HG02763 (cell line): Measurements from ENCODE around the gene LRIG1.

Experiments
- ATAC-seq: cut with Tn5 transposase; IDR thresholded peaks from one replicate; pipeline ENCODE4 v1.9.1; 2021; ENCODE audit warnings: mild to moderate bottlenecking, moderate library complexity; ENCODE audit not compliant: unreplicated experiment

LRIG1 gene, protein sequence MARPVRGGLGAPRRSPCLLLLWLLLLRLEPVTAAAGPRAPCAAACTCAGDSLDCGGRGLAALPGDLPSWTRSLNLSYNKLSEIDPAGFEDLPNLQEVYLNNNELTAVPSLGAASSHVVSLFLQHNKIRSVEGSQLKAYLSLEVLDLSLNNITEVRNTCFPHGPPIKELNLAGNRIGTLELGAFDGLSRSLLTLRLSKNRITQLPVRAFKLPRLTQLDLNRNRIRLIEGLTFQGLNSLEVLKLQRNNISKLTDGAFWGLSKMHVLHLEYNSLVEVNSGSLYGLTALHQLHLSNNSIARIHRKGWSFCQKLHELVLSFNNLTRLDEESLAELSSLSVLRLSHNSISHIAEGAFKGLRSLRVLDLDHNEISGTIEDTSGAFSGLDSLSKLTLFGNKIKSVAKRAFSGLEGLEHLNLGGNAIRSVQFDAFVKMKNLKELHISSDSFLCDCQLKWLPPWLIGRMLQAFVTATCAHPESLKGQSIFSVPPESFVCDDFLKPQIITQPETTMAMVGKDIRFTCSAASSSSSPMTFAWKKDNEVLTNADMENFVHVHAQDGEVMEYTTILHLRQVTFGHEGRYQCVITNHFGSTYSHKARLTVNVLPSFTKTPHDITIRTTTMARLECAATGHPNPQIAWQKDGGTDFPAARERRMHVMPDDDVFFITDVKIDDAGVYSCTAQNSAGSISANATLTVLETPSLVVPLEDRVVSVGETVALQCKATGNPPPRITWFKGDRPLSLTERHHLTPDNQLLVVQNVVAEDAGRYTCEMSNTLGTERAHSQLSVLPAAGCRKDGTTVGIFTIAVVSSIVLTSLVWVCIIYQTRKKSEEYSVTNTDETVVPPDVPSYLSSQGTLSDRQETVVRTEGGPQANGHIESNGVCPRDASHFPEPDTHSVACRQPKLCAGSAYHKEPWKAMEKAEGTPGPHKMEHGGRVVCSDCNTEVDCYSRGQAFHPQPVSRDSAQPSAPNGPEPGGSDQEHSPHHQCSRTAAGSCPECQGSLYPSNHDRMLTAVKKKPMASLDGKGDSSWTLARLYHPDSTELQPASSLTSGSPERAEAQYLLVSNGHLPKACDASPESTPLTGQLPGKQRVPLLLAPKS

DNA sequence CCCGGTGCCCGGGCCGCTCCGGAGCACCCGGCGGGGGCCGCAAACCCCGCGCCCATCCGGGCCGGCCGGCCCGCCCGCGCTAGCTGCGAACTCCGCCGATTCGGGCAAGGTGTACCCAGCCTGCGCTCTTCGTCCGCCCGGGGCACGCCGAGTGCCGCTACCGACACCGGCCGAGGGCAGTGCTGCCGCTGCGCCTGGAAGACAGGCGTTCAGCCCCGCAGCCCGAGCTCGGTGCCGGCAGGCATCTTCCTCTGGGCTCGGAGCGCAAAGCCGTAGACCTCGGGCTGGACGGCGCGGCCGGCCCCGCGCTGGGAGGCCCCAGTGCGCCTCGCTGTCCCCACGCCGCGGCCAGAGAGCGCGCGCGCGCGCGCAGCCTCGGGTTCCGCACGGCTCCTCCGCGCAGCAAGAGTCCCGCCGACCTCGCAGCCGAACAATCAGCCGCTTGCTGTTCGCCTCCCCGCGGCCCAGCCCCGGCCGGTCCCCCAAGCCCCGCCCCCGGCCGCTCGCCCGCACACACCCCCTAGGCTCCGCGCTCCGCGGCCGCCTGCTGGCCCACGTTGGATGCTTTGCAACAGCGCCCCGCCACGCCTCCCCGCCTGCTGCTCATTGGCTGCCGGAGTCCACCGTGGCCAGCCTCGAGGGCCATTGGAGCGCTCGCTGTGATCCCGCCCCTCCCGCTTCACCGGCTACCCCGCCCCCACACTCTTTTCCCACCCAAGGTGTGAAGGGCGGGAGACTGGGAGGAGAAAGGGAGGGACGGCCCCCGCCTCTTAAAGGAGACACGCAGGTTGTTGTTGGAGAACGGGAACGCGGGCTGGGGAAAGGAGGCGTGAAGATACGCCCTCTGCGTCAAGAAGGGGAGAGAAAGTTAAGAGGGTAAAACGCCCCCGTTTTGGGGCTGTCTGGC is at the start of gene LRIG1:
LRIG1 (minus strand) TSS at position 447 of the 907 bp plus-strand sequence. CDS start 615 bp downstream, outside the sequence.
- ATAC-seq: peak; percentile 96

DNA sequence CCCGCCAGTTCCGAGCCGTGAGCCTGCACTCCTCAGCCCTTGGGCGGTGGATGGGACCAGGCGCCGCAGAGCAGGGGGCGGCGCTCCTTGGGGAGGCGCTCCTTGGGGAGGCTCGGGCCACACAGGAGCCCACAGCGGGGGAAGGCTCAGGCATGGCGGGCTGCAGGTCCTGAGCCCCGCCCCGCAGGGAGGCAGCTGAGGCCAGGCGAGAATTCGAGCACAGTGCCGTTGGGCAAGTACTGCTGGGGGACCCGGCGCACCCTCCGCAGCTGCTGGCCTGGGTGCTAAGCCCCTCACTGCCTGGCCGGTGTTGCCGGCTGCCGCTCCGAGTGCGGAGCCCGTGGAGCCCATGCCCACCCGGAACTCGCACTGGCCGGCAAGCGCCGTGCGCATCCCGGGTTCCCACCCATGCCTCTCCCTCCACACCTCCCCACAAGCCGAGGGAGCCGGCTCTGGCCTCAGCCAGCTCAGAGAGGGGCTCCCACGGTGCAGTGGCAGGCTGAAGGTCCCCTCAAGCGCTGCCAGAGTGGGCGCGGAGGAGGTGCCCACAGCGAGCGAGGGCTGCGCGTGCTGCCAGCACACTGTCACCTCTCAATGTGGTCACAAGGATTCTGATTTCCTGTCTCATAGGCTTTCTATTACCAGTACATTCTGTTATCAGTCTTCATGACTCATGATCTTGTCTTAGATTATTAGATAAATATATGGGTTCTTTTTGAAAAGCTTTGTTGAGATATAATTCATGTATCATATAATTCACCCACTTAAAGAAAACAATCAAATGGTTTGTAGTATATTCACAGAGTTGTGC is 44.0 kb upstream of the LRIG1 start:
- ATAC-seq: no peak

DNA sequence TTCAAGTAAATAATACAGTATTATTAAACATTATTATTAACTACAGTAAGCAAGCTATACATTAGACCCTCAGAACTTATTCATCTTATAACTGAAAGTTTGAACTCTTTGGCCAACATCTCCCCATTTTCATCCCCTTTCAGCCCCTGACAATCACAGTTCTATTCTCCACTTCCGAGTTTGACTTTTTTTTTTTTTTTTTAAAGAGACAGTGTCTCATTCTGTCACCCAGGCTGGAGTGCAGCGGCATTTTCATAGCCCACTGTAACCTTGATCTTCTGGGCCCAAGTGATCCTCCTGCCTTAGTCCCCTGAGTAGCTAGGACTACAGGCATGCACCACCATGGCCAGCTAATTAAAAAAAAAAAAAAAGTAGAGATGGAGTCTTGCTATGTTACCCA is 41.3 kb upstream of the LRIG1 start:
- ATAC-seq: no peak

DNA sequence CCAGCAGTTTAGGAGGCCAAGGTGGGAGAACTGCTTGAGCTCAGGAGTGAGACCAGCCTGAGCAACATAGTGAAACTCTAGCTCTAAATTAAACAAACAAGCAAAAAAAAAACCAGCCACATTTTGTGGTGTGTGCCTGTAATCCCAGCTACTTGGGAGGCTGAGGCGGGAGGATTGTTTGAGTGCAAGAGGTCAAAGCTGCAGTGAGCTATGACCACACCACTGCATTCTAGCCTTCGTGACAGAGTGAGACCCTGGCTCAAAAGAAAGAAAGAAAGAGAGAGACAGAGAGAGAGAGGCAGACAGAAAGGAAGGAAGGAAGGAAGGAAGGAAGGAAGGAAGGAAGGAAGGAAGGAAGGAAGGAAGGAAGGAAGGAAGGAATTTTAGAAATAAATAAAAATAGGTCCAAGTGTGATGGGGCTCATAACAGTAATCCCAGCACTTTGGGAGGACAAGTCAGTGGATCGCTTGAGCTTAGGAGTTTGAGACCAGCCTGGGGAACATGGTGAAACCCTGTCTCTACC is 38.7 kb upstream of the LRIG1 start:
- no peak for ATAC-seq

DNA sequence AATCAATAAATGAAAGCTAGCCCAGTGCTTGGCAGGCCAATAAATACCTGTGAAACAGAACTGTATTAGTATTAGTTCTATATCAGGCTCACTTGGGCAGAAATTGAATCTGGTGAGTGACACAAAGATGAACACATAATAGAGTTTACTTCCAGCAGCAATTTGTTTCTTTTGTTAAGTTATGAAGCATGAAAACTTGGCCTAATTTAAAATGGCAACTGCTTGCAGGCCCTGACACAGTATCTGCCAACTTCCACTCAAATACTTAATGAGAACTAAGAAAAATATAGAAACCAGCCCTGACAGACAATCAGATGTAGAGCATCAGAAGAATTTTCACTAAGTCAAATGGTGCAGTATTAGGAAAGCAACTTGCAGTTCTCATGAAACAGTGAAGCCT is 37.6 kb upstream of the LRIG1 start:
- ATAC-seq: no peak

DNA sequence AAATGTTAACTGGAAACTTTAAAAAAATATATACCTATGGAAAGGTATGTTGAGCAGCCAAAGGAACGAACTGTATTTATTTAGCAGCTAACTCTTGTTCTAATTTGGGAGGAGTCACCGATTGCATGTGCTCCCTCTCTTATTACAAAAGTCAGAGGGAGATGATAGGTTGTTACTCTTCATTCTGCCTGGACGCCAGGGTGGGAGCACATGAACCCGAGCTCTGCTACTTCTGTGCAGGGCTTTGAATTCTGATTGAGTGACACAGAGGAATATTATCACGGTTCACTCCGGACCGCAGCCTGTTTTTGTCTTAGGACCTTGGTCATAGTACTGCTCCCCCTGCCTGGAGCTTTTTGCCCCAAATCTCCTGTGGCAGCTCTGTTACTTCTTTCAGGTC is 36.9 kb upstream of the LRIG1 start:
- ATAC-seq: no peak

DNA sequence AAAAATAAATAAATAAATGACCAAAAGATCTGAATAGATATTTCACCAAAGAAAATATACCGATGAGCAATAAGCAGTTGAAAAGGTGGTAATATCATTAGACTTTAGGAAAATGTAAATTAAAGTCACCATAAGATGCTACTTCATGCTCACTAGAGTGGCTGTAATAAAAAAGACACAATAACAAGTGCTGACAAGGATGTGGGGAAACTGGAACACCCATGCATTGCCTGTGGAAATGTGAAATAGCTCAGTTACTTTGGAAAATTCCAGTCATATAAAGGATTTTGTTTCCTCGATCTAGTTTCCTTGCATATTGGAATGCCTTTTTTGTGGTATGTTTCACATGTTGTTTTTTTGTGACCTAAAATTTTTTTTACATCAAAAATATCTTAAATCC is 36.0 kb upstream of the LRIG1 start:
- no peak for ATAC-seq

DNA sequence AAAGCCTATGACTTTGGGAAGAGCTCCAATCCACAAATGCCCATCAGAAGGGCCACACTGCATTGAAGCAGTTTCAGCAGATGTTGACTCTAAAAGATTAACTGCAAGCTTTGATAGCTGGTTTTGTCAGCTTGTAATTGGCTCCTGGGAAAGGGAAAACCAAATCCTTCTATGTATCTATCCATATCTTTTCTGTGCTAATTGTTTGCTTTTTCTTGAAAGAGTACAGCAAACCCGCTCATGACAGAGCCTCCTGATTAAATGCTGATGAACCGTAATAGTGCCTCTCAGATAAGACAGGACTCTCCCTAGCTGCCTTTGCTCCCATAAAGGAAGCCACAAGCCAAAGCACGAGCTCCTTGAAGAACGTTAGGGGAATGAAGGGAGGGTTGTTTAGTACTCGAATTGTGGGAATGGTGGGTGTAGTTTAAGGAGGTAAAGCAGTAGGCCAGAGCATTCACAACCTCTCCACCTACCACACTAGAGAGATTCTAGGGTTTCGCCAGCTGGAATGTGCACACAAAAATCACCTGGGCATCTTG is 33.6 kb upstream of the LRIG1 start:
- ATAC-seq: no peak

DNA sequence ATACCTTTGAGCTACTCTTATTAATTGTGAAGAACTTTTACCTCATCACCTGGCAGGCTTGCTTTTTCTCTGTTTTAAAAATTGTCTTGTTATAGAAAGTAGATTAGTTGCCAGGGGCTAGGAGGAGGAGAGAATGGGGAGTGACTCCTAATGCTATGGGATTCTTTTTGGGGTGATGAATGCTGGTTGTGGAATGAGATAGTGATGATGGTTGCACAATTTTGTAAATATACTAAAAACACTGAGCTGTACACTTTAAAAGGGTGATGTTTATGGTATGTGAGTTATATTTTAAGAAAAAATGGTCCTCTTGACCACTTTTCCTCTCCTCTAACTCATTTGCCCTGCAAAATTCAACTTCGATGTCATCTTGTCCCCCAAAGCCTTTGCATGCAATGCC is 31.8 kb upstream of the LRIG1 start:
- no peak for ATAC-seq

DNA sequence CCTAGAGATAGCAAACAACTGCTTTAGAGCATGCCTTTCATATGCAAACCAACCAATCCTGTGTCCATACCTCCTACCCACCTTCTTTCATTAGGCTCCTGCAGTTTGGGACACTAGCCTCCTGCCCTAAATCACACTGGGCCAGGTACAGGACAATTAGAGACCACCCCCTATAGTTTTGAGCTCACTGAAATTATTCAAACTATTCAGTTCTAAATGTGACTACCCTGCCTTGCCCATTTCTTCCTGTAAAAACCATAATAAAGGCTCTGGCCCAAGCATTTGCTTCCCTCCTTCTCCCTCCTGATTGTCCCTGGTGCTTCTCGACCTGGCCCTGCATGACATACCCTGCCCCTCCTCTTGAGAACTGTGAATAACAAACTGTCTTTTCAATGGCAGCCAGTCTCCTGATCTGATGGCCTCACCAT is 31.4 kb upstream of the LRIG1 start:
- ATAC-seq: no peak

DNA sequence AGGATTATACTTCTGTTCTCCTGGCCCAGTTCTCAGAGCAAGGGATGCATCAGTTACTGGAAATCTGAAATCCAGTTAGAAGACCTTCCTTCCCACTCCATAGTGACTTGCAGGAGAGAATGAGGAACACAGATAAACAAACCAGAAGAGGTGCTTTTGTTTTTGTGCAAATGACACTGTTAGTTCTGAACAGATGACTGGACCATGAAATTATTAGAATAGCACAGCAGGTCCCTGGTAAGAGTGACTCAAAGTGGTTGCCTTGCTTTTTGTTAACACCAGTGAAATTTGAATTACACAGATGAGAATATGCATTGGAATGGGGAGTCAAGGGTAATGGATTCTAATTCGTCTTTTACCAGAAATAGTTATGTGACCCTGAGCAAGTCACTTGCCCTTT is 30.4 kb upstream of the LRIG1 start:
- ATAC-seq: no peak

DNA sequence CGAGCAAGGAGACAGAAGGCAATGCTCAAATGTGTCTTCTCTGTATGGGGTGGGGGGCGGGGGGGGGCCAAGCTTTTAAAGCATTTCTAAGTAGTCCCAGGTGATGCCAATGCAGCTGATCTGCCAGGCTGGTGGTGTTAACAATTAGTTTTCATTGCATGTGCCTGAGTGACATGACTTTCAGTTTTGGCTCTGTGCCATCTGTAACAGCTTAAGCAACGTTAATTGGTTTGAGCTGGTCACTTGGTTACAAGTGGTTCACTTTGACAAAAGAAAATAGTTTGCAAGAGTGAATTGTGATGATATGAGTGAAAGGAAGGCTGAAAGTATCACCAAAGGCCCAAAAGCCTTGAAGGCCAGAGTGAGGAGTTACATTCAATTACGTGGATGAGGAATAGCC is 26.4 kb upstream of the LRIG1 start:
- no peak for ATAC-seq

DNA sequence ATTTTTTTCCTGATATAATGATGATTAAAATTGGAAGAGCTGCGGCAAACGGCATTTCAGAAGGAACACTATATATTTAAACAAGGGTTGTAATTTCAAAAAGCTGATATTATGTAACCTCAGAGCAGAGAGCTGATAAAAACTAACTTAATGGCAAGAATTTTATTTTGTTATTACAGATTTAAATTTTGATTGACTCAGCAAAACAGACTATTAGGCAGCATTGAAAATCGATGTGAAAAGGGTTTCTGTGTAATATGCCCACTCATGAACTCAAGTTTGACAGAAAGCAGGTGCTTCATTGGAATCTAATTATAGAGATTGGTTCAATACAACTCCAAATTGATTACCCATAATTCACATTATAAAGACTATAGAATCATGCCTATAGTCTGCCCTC is 24.9 kb upstream of the LRIG1 start:
- no peak for ATAC-seq

DNA sequence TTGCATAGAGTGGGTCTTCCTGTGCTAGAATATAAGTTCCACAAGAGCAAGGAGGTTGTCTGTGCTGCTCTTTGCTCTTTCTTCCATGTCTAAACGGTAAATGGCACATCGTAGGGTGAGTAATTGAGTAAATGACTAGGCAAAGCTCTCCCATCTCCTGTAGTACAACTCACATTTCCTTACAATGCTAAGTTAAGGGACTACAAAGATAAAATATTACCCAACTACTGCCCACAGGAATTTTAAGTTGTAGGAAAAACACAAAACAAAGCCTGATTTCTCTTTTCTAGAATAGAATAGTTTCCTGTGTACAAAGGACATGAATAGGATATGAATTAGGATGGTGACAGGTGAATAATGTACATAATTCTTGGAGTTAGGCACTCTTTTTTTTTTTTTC is 19.9 kb upstream of the LRIG1 start:
- ATAC-seq: no peak

DNA sequence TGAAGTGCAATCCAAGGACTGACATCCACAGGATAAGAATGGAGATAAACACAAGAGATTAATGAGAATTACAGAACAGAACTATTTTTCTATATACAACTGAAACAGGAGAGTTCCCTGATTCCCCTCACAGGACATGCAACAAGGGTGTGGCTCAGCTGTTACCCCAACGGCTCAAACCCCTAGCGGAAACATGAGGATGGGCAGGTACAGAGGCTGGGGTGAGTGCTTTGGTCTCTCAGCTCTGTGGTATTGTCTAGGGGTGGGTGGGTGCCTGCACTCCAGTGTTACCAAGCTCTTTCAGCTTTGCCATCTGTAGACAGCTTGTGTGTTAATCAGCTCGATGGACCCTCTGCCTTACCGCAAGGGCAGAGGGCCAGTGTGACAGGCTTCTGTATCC is 17.8 kb upstream of the LRIG1 start:
- no peak for ATAC-seq

DNA sequence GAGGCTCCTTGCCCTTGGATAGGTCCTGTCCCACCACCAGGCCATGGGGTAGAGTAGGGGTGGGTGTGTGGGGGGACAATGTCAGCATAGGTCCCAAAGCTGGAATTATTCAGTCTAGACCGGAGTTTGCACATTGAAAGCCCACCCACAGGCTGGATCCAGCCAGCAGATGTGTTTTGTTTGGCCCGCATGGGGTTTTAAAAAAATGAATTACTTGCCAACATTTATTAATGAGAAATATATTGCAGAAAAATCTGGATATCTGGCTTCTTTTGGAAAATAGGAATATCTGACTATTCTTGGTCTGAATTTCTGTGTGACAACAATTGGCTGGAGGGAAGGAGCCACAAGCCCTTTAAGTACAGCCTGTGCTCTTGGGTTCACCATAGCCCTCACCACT is 17.3 kb upstream of the LRIG1 start:
- ATAC-seq: no peak

DNA sequence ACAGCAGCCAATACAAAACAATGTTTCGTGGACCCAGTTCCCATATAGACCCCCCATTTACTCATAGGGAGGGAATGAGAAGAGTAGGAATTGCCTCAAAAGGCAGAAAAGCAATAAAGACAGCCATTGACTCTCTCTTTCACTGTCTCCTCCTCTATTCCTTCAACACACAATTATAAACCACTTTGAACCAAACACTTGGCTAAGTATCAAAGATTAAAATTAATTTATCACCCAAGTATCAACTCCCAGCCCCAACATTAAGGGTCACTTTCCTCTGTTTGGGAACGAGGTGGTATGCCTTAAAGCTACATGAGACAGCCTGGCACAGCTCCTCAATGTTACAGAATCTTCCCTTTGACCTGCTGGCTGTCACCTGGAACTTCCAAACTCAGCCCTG is 16.4 kb upstream of the LRIG1 start:
- ATAC-seq: no peak

DNA sequence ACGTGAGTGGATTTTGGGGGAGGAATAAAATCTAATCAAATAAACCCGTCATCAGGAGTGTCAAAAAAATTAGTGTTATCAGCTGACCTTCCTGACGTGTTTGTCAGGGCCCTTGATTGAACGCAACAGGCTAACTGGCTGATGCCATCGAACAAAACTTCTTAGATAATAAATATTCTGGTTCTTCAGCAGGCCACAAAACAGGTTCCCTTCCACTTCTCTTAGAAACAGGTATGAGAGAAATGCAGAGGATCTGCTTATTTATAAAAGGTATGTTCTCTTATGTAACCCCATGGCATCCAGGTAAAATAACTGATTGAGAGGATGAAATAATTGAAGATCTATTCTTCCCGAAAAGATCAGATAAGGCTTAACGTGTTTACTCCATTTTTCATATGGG is 7.6 kb upstream of the LRIG1 start:
- no peak for ATAC-seq
